ENCODE results near the gene SSH2. TPM values are rescaled to one million over a fixed set of nuclear protein-coding genes. Genes with fewer than 3 reads are reported as not detected.
"Not testable (repeated sequence)": the region's sequence is repeated elsewhere in the genome, so short reads cannot be mapped to it uniquely, and the experiment has no call there.

Gene SSH2
- total RNA-seq, 2 donors from 2014 or later = 36.1 to 36.8 TPM

GRCh38 chr17:29949696-29950095 is 19.7 kb upstream of the SSH2 start:
- no peaks in the 10 kb centered on the region for H3K9me3 ChIP-seq
- no peak for DNase-seq (ENCODE audit: low spot score)
- TF ChIP-seq, protein P1, sequence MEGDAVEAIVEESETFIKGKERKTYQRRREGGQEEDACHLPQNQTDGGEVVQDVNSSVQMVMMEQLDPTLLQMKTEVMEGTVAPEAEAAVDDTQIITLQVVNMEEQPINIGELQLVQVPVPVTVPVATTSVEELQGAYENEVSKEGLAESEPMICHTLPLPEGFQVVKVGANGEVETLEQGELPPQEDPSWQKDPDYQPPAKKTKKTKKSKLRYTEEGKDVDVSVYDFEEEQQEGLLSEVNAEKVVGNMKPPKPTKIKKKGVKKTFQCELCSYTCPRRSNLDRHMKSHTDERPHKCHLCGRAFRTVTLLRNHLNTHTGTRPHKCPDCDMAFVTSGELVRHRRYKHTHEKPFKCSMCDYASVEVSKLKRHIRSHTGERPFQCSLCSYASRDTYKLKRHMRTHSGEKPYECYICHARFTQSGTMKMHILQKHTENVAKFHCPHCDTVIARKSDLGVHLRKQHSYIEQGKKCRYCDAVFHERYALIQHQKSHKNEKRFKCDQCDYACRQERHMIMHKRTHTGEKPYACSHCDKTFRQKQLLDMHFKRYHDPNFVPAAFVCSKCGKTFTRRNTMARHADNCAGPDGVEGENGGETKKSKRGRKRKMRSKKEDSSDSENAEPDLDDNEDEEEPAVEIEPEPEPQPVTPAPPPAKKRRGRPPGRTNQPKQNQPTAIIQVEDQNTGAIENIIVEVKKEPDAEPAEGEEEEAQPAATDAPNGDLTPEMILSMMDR (IDR thresholded peaks at IDR 0.05) = no peak
- H3K4me1 ChIP-seq = no peaks in the 10 kb centered on the region
- no peak overlapping the region for H3K4me3 ChIP-seq
- H3K27ac ChIP-seq = no peak overlapping the region
- no peaks in the 10 kb centered on the region for H3K36me3 ChIP-seq
- H3K27me3 ChIP-seq = no peaks in the 10 kb centered on the region

DNA sequence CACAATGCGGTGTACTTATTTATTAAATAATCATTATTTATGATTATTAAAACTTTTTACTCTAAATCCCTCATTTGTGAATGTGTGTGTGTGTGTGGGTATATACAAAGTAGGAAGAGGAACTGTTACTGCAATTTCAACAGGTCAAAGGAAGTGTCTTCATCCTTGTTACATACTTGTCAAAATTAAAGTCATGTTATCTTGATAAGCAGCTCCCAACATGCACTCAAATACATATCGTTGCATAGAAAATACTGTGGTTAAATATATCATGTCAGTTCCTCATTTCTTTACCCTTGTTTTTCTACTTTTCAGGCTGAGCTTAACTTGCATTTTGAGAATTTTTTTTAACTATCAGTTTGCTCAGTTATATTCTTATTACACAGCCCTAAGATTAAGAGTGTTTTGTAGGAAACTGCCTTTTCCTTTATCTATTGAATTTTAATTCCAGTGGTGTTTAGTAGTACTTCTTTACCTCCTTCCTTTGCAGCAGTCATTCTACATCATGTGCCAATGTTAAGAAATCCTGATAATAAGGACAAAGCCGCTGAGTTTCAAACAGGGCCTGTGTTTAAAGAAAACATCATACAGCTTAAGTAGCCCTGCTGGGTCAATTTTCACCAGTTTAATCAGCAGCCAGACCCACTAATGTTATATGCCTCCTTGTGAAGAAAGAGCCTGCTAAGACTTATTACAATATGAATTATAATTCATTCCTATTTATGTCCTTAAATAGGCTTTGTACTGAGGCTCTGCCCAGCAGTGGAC is 18.6 kb upstream of the SSH2 start:
- H3K9me3 ChIP-seq = no peaks in the 10 kb centered on the region
- DNase-seq (ENCODE audit: low spot score) = no peak
- no peaks in the 10 kb centered on the region for H3K4me1 ChIP-seq
- H3K4me3 ChIP-seq = no peak overlapping the region
- no peaks in the 10 kb centered on the region for H3K27me3 ChIP-seq
- H3K36me3 ChIP-seq = no peaks in the 10 kb centered on the region
- H3K27ac ChIP-seq = no peak overlapping the region
- TF ChIP-seq, protein P1 (IDR thresholded peaks at IDR 0.05) = no peak

DNA sequence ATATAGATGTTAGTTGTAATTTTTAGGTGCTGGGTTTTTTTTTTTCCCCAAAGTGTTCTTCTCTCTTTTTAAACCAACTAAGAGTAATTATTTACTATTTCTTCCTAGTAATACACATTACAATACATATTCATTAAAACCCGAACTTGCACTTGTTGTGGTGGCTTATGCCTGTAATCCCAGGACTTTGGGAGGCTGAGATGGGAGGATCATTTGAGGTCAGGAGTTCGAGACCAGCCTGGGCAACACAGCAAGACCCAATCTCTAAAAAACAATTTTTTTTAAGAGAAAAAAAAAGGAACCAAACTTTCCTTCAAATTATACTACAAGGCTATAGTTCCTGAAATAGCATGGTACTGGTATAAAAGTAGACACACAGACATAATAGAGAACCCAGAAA is 15.3 kb upstream of the SSH2 start:
- no peak overlapping the region for H3K27ac ChIP-seq
- TF ChIP-seq, protein P1 (IDR thresholded peaks at IDR 0.05) = no peak

DNA sequence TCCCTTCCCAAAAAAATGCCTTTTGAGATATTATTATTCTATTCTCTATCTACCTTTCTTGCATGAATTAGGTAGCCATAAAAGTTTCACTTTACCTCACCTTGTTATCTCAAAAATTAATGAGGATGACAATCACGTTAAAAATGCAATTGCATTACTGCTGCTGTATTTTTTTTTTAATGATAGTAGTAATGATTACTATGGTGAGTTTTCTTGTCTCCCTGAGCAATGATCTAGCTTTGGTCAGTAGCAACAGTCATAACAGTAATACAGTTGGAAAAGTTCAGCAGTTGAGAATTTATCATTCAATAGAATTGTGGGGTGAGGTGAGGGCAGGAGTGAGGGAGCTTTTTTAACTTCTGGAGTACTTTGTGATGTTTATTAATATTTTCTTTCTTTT is 11.3 kb upstream of the SSH2 start, which contains the start of gene EFCAB5:
Gene EFCAB5 (plus strand): TSS at position 301 of the 400 bp plus-strand sequence. CDS start 163 bp downstream, outside the sequence.
- H3K4me3 ChIP-seq = no peak within 1 kb of the TSS
- no peaks in the 10 kb centered on the region for H3K4me1 ChIP-seq
- H3K36me3 ChIP-seq = no peaks in the 10 kb centered on the region
- TF ChIP-seq, protein P1 (IDR thresholded peaks at IDR 0.05) = no peak
- no peak within 1 kb of the TSS for H3K27ac ChIP-seq
- DNase-seq (ENCODE audit: low spot score) = no peak
- H3K9me3 ChIP-seq = no peaks in the 10 kb centered on the region
- no peaks in the 10 kb centered on the region for H3K27me3 ChIP-seq

More for the DNA sequence above, 15.3 kb upstream of the SSH2 start:
- DNase-seq (ENCODE audit: low spot score) = no peak
- Histone ChIP-seq H3K4me3 (no peak overlapping the region), H3K36me3 (no peaks in the 10 kb centered on the region), H3K4me1 (no peaks in the 10 kb centered on the region), H3K9me3 (no peaks in the 10 kb centered on the region), H3K27me3 (no peaks in the 10 kb centered on the region)

- peaks cover 0 to under 1% of the 10 kb centered on the region in 2 donors for H3K4me1 ChIP-seq
- no peak for DNase-seq (ENCODE audit: low spot score)
- no peak overlapping the region for H3K4me3 ChIP-seq
- H3K36me3 ChIP-seq = no peaks in the 10 kb centered on the region
- no peaks in the 10 kb centered on the region for H3K9me3 ChIP-seq
- H3K27ac ChIP-seq = no peak overlapping the region
- TF ChIP-seq, protein P1 (IDR thresholded peaks at IDR 0.05) = no peak
- H3K27me3 ChIP-seq = no peaks in the 10 kb centered on the region
Measured at GRCh38 chr17:29936724-29937123, 6.7 kb upstream of the SSH2 start.

DNA sequence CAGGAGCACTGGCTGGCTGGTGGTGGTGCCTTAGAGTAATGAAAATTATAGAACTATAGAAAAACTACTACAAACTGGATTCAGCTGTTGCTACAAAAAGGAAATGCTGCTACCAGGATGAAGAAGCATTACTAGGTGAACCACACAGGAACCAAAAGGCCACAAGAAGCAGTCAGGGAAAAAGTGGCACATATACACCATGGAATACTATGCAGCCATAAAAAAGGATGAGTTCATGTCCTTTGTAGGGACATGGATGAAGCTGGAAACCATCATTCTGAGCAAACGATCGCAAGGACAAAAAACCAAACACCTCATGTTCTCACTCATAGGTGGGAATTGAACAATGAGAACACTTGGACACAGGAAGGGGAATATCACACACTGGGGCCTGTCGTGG is 5.9 kb upstream of the SSH2 start:
- H3K4me1 ChIP-seq; H3K27me3 ChIP-seq; H3K36me3 ChIP-seq; H3K9me3 ChIP-seq; DNase-seq (ENCODE audit: low spot score); H3K4me3 ChIP-seq; H3K27ac ChIP-seq: not testable (repeated sequence)

All from right atrium auricular region (tissue), 2 donors.